ENCODE measurements around the gene IL15RA.

DNA sequence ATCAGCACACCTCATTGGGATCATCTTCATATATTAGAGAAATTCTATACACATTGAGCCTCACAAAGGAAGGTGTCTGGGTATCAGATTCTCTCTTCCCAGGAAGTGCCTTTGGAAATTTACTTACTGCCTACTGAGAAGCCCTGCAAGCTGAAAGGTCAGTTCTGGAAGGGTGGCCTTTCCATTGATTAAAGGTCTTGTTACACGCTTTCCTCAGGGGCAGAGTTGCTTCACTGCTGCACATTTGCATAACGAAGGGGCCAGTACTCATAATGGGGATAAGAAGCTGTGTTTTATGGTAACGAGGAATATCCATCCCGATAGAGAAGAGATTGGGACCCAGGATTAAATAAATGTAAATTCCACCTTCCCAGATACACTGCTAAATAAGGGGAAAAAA is 19.4 kb upstream of the IL15RA start:
- TF ChIP-seq POLR2A (IDR thresholded peaks at IDR 0.05; ENCODE audit: low read depth, low read length) = no peak
- no peak for TF ChIP-seq POLR2AphosphoS5 (IDR thresholded peaks at IDR 0.05; ENCODE audit: low read depth, low read length)
